GM12878 (cell line): ENCODE measurements around the gene FBXO39. TPM values are rescaled to one million over a fixed set of nuclear protein-coding genes. Genes with fewer than 3 reads are reported as not detected.

Experiments
- ATAC-seq: fragments of 200-7000 bp; cut with Tn5 transposase; 3 replicates; pipeline ENCODE4 v1.9.1; 2020; ENCODE audit warnings: mild to moderate bottlenecking, moderate library complexity
- BruUV-seq: library from RNA; stranded (reverse); fragments of 400-500 nt; replicated peaks from 2 replicates; lab custom pipeline; 2021; lab: Mats Ljungman, UMichigan
- CTCF ChIA-PET: fragments of 300-600 bp; sonication (Branson Sonifier 250); formaldehyde crosslinking; extraction: SDS; loops from one replicate; lab custom pipeline; 2021; ENCODE audit warnings: inconsistent platforms; lab: Yijun Ruan, JAX
- POLR2A ChIA-PET: fragments of 350-600 bp; formaldehyde crosslinking; extraction: SDS; loops from one replicate; lab custom pipeline; 2021; ENCODE audit warnings: inconsistent platforms; lab: Charles Lee
- RAD21 ChIA-PET: fragments of 300-600 bp; sonication (Branson Sonifier 250); formaldehyde crosslinking; loops from one replicate; lab custom pipeline; 2023; ENCODE audit warnings: antibody characterized with exemption; ENCODE audit not compliant: unreplicated experiment; lab: Charles Lee
- SMC1A ChIA-PET: fragments of 300-600 bp; sonication (Branson Sonifier 250); formaldehyde crosslinking; loops from one replicate; lab custom pipeline; 2023; ENCODE audit not compliant: unreplicated experiment, uncharacterized antibody; lab: Charles Lee
- DNase-seq: peaks from one replicate; pipeline ENCODE4 v3.0.0-alpha.2; 2011; ENCODE audit warnings: low read depth, low spot score
- FAIRE-seq: peaks from 3 replicates; lab custom pipeline; 2011; peaks lifted over from hg19 to GRCh38; lab: Jason Lieb, UNC
- H2AFZ ChIP-seq: 2 replicates; pipeline ENCODE4 v1.6.0; 2011; ENCODE audit warnings: low read depth, low read length, control low read depth; ENCODE audit not compliant: control insufficient read depth
- H3K27ac ChIP-seq: 2 replicates; pipeline ENCODE4 v1.5.1; 2011; ENCODE audit warnings: control low read depth; ENCODE audit not compliant: control insufficient read depth, insufficient read depth
- H3K27me3 ChIP-seq, 2 experiments: replicated peaks in 1 of 2; 2 replicates each; pipeline versions ENCODE4 v1.6.0 to v1.6.1; 2011; ENCODE audit warnings: low read length in 1 of 2; ENCODE audit not compliant: control insufficient read depth in 2 of 2, insufficient read depth in 2 of 2
- H3K36me3 ChIP-seq, 2 experiments: 2 replicates each; pipeline ENCODE4 v1.5.1; 2011; ENCODE audit warnings: low read length in 1 of 2; ENCODE audit not compliant: control insufficient read depth in 2 of 2, insufficient read depth in 2 of 2
- H3K4me1 ChIP-seq: 2 replicates; pipeline ENCODE4 v1.6.1; 2011; ENCODE audit warnings: mild to moderate bottlenecking, low read length, moderate library complexity, mixed read lengths; ENCODE audit not compliant: control insufficient read depth, insufficient read depth
- H3K4me2 ChIP-seq: 2 replicates; pipeline ENCODE4 v1.6.0; 2011; ENCODE audit warnings: control low read depth; ENCODE audit not compliant: control insufficient read depth, insufficient read depth
- H3K4me3 ChIP-seq: fragments of 200-600 bp; sonication (generic); 2 replicates; pipeline ENCODE4 v1.5.1; 2016
- H3K79me2 ChIP-seq: 2 replicates; pipeline ENCODE4 v1.6.0; 2011; ENCODE audit warnings: low read length; ENCODE audit not compliant: control insufficient read depth, insufficient read depth
- H3K9ac ChIP-seq: 2 replicates; pipeline ENCODE4 v1.8.0; 2011; ENCODE audit warnings: low read length, control low read depth, mixed read lengths; ENCODE audit not compliant: control insufficient read depth, insufficient read depth
- H3K9me3 ChIP-seq: replicated peaks from 3 replicates; pipeline ENCODE4 v1.5.1; 2011; ENCODE audit warnings: mild to moderate bottlenecking, low read length; ENCODE audit not compliant: control insufficient read depth, insufficient read depth
- H4K20me1 ChIP-seq: 2 replicates; pipeline ENCODE4 v1.6.0; 2011; ENCODE audit not compliant: control insufficient read depth, insufficient read depth
- BMI1 ChIP-seq: fragments of 450-650 bp; IDR thresholded peaks from 2 replicates; pipeline ENCODE4 v1.6.1; 2016; ENCODE audit warnings: mild to moderate bottlenecking, moderate library complexity, borderline replicate concordance
- IRF4 ChIP-seq: IDR thresholded peaks from 2 replicates; pipeline ENCODE4 v1.6.1; 2011; ENCODE audit warnings: low read depth, low read length
- NFXL1 ChIP-seq: fragments of 450-650 bp; IDR thresholded peaks from 2 replicates; pipeline ENCODE4 v1.6.1; 2017; ENCODE audit warnings: antibody characterized with exemption, mild to moderate bottlenecking, borderline replicate concordance
- NRF1 ChIP-seq: conservative IDR thresholded peaks from 2 replicates; pipeline ENCODE4 v1.6.1; 2011; ENCODE audit warnings: mild to moderate bottlenecking, low read depth, low read length, improper control_type of control experiment
- PML ChIP-seq: IDR thresholded peaks from 2 replicates; pipeline ENCODE4 v1.6.1; 2012; ENCODE audit warnings: low read length, inconsistent platforms
- RAD21 ChIP-seq: IDR thresholded peaks from 2 replicates; pipeline ENCODE4 v1.6.1; 2011; ENCODE audit warnings: mild to moderate bottlenecking, low read depth, low read length, moderate library complexity; ENCODE audit not compliant: insufficient read depth
- RELB ChIP-seq: fragments of 450-650 bp; IDR thresholded peaks from 2 replicates; pipeline ENCODE4 v1.6.1; 2017; ENCODE audit warnings: low read depth, mild to moderate bottlenecking, moderate library complexity
- RUNX3 ChIP-seq: IDR thresholded peaks from 2 replicates; pipeline ENCODE4 v1.6.1; 2012; ENCODE audit warnings: low read length, inconsistent platforms
- SPI1 ChIP-seq: IDR thresholded peaks from 2 replicates; pipeline ENCODE4 v1.6.1; 2011; ENCODE audit warnings: low read depth, mild to moderate bottlenecking, low read length, moderate library complexity, borderline replicate concordance; ENCODE audit not compliant: insufficient read depth
- SREBF2 ChIP-seq: IDR thresholded peaks from 2 replicates; pipeline ENCODE4 v1.6.1; 2012; ENCODE audit warnings: mild to moderate bottlenecking, low read length
- SRF ChIP-seq, 2 experiments: IDR thresholded peaks; 2 replicates each; pipeline ENCODE4 v1.6.1; 2011; ENCODE audit warnings: low read depth in 2 of 2, low read length in 2 of 2, mild to moderate bottlenecking in 1 of 2, moderate library complexity in 1 of 2
- TCF3 ChIP-seq: IDR thresholded peaks from 2 replicates; pipeline ENCODE4 v1.6.1; 2012; ENCODE audit warnings: low read depth, mild to moderate bottlenecking, low read length, borderline replicate concordance; ENCODE audit not compliant: insufficient read depth
- ZNF217 ChIP-seq: fragments of 450-650 bp; IDR thresholded peaks from 2 replicates; pipeline ENCODE4 v1.6.1; 2017; ENCODE audit warnings: antibody characterized with exemption, mild to moderate bottlenecking
- ZNF24 ChIP-seq: fragments of 450-650 bp; IDR thresholded peaks from 2 replicates; pipeline ENCODE4 v1.6.1; 2017; ENCODE audit warnings: antibody characterized with exemption, mild to moderate bottlenecking
- ZNF592 ChIP-seq: fragments of 450-650 bp; IDR thresholded peaks from 2 replicates; pipeline ENCODE4 v1.6.1; 2017; ENCODE audit warnings: mild to moderate bottlenecking, moderate library complexity
- WGBS: methylation state at CpG from one replicate; pipeline ENCODE4 v1.1.6; 2016; ENCODE audit warnings: low lambda C conversion rate; ENCODE audit not compliant: insufficient replicate concordance, insufficient coverage; ENCODE audit errors: missing lambda C conversion rate; 5-methylcytosine and 5-hydroxymethylcytosine counted together
- in situ Hi-C: fragments of 300-500 bp; cut with MboI; formaldehyde crosslinking; loops from 9 replicates; pipeline ENCODE4 v1.14.3; 2018; ENCODE audit warnings: mixed read lengths
- intact Hi-C: fragments of 100-400 bp; cut with micrococcal nuclease; formaldehyde crosslinking; loops from one replicate; pipeline ENCODE4 v1.14.2; 2022; ENCODE audit not compliant: unreplicated experiment
- polyA plus RNA-seq, 11 experiments: library from polyadenylated mRNA; depleted of rRNA in 4 of 11; unstranded in 6 of 11; stranded (reverse) in 5 of 11; fragments of >200 nt; fragmentation: Nextera tagmentation in 4 of 11; fragmentation: Illumina TruSeq in 1 of 11; extraction: Ambion mirVana in 4 of 11; extraction: Trizol in 1 of 11; gene quantifications; 1 replicate in 1 of 11; 2 replicates in 10 of 11; pipeline versions ENCODE4 v1.2.1 to v1.2.3, GENCODE V29; 2011 to 2016; ENCODE audit warnings: inconsistent platforms in 2 of 11, missing spikeins in 2 of 11, low read depth in 1 of 11
- total RNA-seq, 4 experiments: library from RNA; depleted of rRNA in 3 of 4; stranded (reverse); fragments of >200 nt in 3 of 4; fragmentation: Illumina TruSeq in 1 of 4; extraction: Trizol in 1 of 4; gene quantifications; 2 replicates each; pipeline versions ENCODE4 v1.2.1 to v1.2.3, GENCODE V29; 2013 to 2021
- TF ChIP-seq, protein P1 (sequence below): fragments of 450-650 bp; formaldehyde crosslinking; IDR thresholded peaks from 2 replicates; pipeline ENCODE4 v1.4.0; 2020; ENCODE audit warnings: mild to moderate bottlenecking, moderate library complexity

The FBXO39 gene
- total and polyA plus RNA-seq, 10 of the 15 experiments (the other 5 are each of a cell fraction or from before 2014, with no cell fraction given): 0.05 to 0.62 (median 0.16) TPM; not detected in 6

DNA sequence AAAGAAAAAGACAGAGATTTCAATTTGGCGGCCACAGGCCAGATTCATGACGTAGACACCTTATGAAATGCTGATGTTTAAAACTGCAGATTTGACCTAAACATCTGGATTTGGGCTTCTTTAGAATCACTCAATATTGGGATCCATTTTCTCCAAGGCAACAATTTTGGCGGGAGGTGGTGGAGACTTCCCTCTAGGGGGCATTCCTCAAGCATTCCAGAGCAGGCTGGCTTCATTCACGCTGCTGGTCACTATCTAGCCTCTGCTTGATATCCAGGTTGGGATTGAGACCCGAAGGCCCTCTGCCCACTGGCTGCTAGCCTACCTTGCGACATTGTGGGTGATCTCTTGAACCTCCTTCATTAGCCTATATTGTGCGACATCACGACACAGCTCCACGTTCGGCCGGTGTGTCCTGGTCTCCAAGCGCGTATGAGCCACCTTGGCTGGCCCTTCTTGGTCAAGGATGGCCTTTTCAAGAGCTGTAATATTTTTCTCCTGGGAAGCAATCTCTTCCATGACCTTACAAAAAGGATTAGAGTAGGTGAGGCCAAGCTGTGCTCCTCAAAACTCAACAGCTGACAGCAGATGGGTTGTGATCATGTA, 24.5 kb downstream of the FBXO39 start:
- Histone ChIP-seq H3K9me3 (no peaks in the 10 kb centered on the region), H3K9ac (no peak overlapping the region), H3K4me2 (no peak overlapping the region), H4K20me1 (no peaks in the 10 kb centered on the region), H3K36me3 (no peaks in the 10 kb centered on the region), H2AFZ (no peak overlapping the region), H3K27me3 (no peaks in the 10 kb centered on the region; a peak in 2 of 4 replicates), H3K4me1 (no peaks in the 10 kb centered on the region), H3K4me3 (no peak overlapping the region), H3K79me2 (no peaks in the 10 kb centered on the region), H3K27ac (no peak overlapping the region)
- ChIA-PET POLR2A (no interaction called here), RAD21 (no interaction called here), SMC1A (no interaction called here), CTCF (no interaction called here)
- DNase-seq: no peak
- 68% methylated on average over 13 of the region's 13 CpGs for WGBS
- no peak for ATAC-seq
- FAIRE-seq: no peak
- in situ Hi-C loops: no loop called here
- intact Hi-C loops: no loop called here
- BruUV-seq: no TSS peak
- TF ChIP-seq ZNF592 (no peak), SRF (IDR thresholded peaks at IDR 0.05; ENCODE audit: low read depth in 2 of 2, low read length in 2 of 2) (no peak), RELB (no peak), SREBF2 (no peak), RAD21 (no peak), ZNF217 (no peak), BMI1 (no peak), NRF1 (no peak), PML (no peak), NFXL1 (no peak), IRF4 (no peak), TCF3 (no peak), RUNX3 (no peak), SPI1 (no peak), ZNF24 (no peak)
- TF ChIP-seq, protein P1, sequence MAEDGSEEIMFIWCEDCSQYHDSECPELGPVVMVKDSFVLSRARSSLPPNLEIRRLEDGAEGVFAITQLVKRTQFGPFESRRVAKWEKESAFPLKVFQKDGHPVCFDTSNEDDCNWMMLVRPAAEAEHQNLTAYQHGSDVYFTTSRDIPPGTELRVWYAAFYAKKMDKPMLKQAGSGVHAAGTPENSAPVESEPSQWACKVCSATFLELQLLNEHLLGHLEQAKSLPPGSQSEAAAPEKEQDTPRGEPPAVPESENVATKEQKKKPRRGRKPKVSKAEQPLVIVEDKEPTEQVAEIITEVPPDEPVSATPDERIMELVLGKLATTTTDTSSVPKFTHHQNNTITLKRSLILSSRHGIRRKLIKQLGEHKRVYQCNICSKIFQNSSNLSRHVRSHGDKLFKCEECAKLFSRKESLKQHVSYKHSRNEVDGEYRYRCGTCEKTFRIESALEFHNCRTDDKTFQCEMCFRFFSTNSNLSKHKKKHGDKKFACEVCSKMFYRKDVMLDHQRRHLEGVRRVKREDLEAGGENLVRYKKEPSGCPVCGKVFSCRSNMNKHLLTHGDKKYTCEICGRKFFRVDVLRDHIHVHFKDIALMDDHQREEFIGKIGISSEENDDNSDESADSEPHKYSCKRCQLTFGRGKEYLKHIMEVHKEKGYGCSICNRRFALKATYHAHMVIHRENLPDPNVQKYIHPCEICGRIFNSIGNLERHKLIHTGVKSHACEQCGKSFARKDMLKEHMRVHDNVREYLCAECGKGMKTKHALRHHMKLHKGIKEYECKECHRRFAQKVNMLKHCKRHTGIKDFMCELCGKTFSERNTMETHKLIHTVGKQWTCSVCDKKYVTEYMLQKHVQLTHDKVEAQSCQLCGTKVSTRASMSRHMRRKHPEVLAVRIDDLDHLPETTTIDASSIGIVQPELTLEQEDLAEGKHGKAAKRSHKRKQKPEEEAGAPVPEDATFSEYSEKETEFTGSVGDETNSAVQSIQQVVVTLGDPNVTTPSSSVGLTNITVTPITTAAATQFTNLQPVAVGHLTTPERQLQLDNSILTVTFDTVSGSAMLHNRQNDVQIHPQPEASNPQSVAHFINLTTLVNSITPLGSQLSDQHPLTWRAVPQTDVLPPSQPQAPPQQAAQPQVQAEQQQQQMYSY: no peak
